Esophagus muscularis mucosa (tissue), 4 donors: Measurements from ENCODE around the gene TUBB4A. TPM values are rescaled to one million over a fixed set of nuclear protein-coding genes. Genes with fewer than 3 reads are reported as not detected.
A peak's percentile ranks its signal among the peaks of the same experiment; 100 is the strongest.

Experiments
- DNase-seq: peaks from one replicate; pipeline ENCODE4 v3.0.0-alpha.2; 2017; ENCODE audit errors: extremely low spot score
- H3K27ac ChIP-seq, 4 donors: fragments of 200-600 bp; sonication (generic); replicated peaks in 1 of 4; 1 replicate in 3 of 4; 2 replicates in 1 of 4; pipeline ENCODE4 v1.5.1; 2016 to 2019; ENCODE audit warnings: mild to moderate bottlenecking in 1 of 4
- H3K27me3 ChIP-seq, 4 donors: fragments of 200-600 bp; sonication (generic); one replicate each; pipeline versions ENCODE4 v1.5.1 to v1.6.0; 2016 to 2019
- H3K36me3 ChIP-seq, 4 donors: fragments of 200-600 bp; sonication (generic); one replicate each; pipeline ENCODE4 v1.5.1; 2016 to 2019
- H3K4me1 ChIP-seq, 4 donors: fragments of 200-600 bp; sonication (generic); one replicate each; pipeline ENCODE4 v1.5.1; 2016 to 2019
- H3K4me3 ChIP-seq, 4 donors: fragments of 200-600 bp; sonication (generic); 1 replicate in 2 of 4; 2 replicates in 2 of 4; pipeline ENCODE4 v1.5.1; 2016 to 2019; ENCODE audit warnings: mild to moderate bottlenecking in 4 of 4, moderate library complexity in 1 of 4
- H3K9me3 ChIP-seq, 4 donors: fragments of 200-600 bp; sonication (generic); 1 replicate in 3 of 4; 2 replicates in 1 of 4; pipeline ENCODE4 v1.5.1; 2016 to 2019
- CTCF ChIP-seq, 3 experiments: fragments of 200-600 bp in 2 of 3; fragments of 450-650 bp in 1 of 3; sonication (generic) in 2 of 3; IDR thresholded peaks; one replicate each; pipeline ENCODE4 v1.5.1; 2017 to 2019; ENCODE audit warnings: antibody characterized with exemption in 3 of 3, mild to moderate bottlenecking in 2 of 3, moderate library complexity in 1 of 3
- EP300 ChIP-seq: sonication (generic); formaldehyde crosslinking; IDR thresholded peaks from one replicate; pipeline ENCODE4 v1.6.1; 2017; ENCODE audit warnings: antibody characterized with exemption
- POLR2A ChIP-seq: fragments of 450-650 bp; IDR thresholded peaks from one replicate; pipeline ENCODE4 v1.6.1; 2017; ENCODE audit warnings: antibody characterized with exemption, moderate library complexity, mild to moderate bottlenecking, low read depth
- POLR2AphosphoS5 ChIP-seq, 2 donors: sonication (generic); formaldehyde crosslinking; IDR thresholded peaks; one replicate each; pipeline ENCODE4 v1.6.1; 2017; ENCODE audit warnings: antibody characterized with exemption in 2 of 2
- WGBS: methylation state at CpG from one replicate; pipeline ENCODE4 v1.1.5; 2018; 5-methylcytosine and 5-hydroxymethylcytosine counted together
- intact Hi-C: fragments of 100-400 bp; cut with DNase I; formaldehyde crosslinking; loops from one replicate; pipeline ENCODE4 v1.15.1; 2023
- total RNA-seq, 4 donors: library from RNA; depleted of rRNA; stranded (reverse); fragments of >200 nt; gene quantifications; one replicate each; pipeline versions ENCODE4 v1.1.0 to v1.2.1, GENCODE V29; 2016

Gene TUBB4A
- total RNA-seq, 4 donors from 2014 or later, result 1.7 to 4.7 (median 3.4) TPM

GRCh38 chr19:6518145-6518911 lies 16.2 kb upstream of the TUBB4A start:
- TF ChIP-seq POLR2AphosphoS5 (IDR thresholded peaks at IDR 0.05), result no peak
- TF ChIP-seq CTCF (IDR thresholded peaks at IDR 0.05), result no peak
- no peak for TF ChIP-seq POLR2A
- no peak for TF ChIP-seq EP300
- H3K4me1 ChIP-seq, result peaks cover 7 to 24% (median 16%) of the 10 kb centered on the region in 4 donors
- 52% methylated on average over 14 of the region's 14 CpGs for WGBS
- no peaks in the 10 kb centered on the region for H3K9me3 ChIP-seq
- H3K27me3 ChIP-seq, result peaks cover 0 to 23% (median 2%) of the 10 kb centered on the region in 4 donors
- H3K27ac ChIP-seq, result no peak overlapping the region
- intact Hi-C loops, result loop anchor here (1.0 to 5.0 kb wide), 3 partner anchors 111 to 234 kb away; partner anchors contain the start of genes GPR108 and TRIP10
- DNase-seq, result no peak
- no peak overlapping the region for H3K4me3 ChIP-seq
- H3K36me3 ChIP-seq, result no peaks in the 10 kb centered on the region

GRCh38 chr19:6516659-6517291 lies 14.7 kb upstream of the TUBB4A start:
- peak; percentile 93 for DNase-seq
- peaks cover 0 to 11% (median 0%) of the 10 kb centered on the region in 4 donors for H3K27me3 ChIP-seq
- H3K36me3 ChIP-seq, result no peaks in the 10 kb centered on the region
- peak overlapping the region; percentile 67 to 73 (median 69) for H3K4me3 ChIP-seq
- TF ChIP-seq EP300 (no peak), CTCF (IDR thresholded peaks at IDR 0.05) (peak; percentile 93 to 100 (median 96))
- intact Hi-C loops, result loop anchor here (2.0 to 5.0 kb wide), 3 partner anchors 221 to 346 kb away; partner anchors contain the start of genes GPR108 and TRIP10
- no peaks in the 10 kb centered on the region for H3K9me3 ChIP-seq
- H3K4me1 ChIP-seq, result peaks cover 7 to 24% (median 16%) of the 10 kb centered on the region in 4 donors
- H3K27ac ChIP-seq, result peak overlapping the region; percentile 64 to 79 (median 76)
- WGBS, result 2% methylated on average over 21 of the region's 38 CpGs

- TF ChIP-seq POLR2A (no peak), POLR2AphosphoS5 (IDR thresholded peaks at IDR 0.05) (peak in 1 of 2 donors; percentile 13)
- intact Hi-C loops, result loop anchor here (2.0 to 5.0 kb wide), 3 partner anchors 221 to 347 kb away; partner anchors contain the start of genes GPR108 and TRIP10
- 2% methylated on average over 22 of the region's 26 CpGs for WGBS
- H3K4me3 ChIP-seq, result peak overlapping the region; percentile 67 to 73 (median 69)
- H3K9me3 ChIP-seq, result no peaks in the 10 kb centered on the region
- H3K4me1 ChIP-seq, result peaks cover 7 to 24% (median 16%) of the 10 kb centered on the region in 4 donors
- peak; percentile 96 for DNase-seq
- peaks cover 0 to 9% (median 0%) of the 10 kb centered on the region in 4 donors for H3K27me3 ChIP-seq
- no peaks in the 10 kb centered on the region for H3K36me3 ChIP-seq
- peak overlapping the region; percentile 64 to 79 (median 76) for H3K27ac ChIP-seq
Measured at GRCh38 chr19:6516018-6516658, 14.0 kb upstream of the TUBB4A start.

GRCh38 chr19:6514926-6515544 lies 12.9 kb upstream of the TUBB4A start:
- peaks cover 7 to 24% (median 16%) of the 10 kb centered on the region in 4 donors for H3K4me1 ChIP-seq
- DNase-seq, result no peak
- H3K4me3 ChIP-seq, result no peak overlapping the region
- TF ChIP-seq POLR2A, result no peak
- no peak for TF ChIP-seq CTCF (IDR thresholded peaks at IDR 0.05)
- TF ChIP-seq POLR2AphosphoS5 (IDR thresholded peaks at IDR 0.05), result no peak
- TF ChIP-seq EP300, result no peak
- 89% methylated on average over 13 of the region's 15 CpGs for WGBS
- no peak overlapping the region for H3K27ac ChIP-seq
- intact Hi-C loops, result loop anchor here (5.0 kb wide), 2 partner anchors 222 to 237 kb away; partner anchors contain the start of genes GPR108 and TRIP10
- H3K9me3 ChIP-seq, result no peaks in the 10 kb centered on the region
- H3K36me3 ChIP-seq, result no peaks in the 10 kb centered on the region
- no peaks in the 10 kb centered on the region for H3K27me3 ChIP-seq
